Measurements from ENCODE around the gene C19orf33. TPM values are rescaled to one million over a fixed set of nuclear protein-coding genes. Genes with fewer than 3 reads are reported as not detected.
A peak's percentile ranks its signal among the peaks of the same experiment; 100 is the strongest.

The C19orf33 gene
- total and polyA plus RNA-seq, 2 of the 8 experiments (the other 6 are each of a cell fraction or from before 2014, with no cell fraction given), result 6.0 to 36.0 TPM

DNA sequence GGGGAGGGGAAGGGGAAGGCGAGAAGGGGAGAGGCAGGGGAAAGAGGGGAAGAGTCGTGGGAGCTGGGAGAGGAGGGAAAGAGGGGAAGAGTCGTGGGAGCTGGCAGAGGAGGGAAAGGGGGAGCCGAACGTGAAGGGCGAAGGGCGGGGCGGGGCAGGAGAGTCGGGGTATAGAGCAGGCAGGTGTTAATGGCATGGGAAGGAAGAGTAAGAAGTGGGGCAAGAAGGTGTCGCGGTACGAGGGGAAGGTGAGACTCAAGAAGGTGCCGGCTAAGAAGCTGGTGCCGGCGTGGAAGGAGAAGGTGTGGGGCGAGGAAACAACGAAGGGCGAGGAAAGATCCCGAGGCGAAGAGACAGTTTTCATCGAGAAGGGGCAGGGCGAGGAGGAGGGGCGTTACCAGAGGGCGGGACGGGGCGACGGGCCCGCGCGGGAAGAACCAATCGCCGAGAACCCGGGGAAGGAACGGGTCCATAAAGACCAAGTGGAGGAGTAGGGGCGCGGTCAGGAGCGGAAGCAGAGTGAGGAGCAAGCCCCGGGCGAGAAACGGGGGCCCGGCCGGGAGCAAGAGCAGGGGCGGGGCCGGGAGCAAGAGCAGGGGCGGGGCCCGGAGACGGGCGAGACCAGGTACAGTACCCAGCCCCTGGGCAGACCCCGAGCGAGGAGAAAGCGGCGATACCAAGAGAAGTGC lies 32.0 kb downstream of the C19orf33 start:
- peaks cover 0 to 5% (median 4%) of the 10 kb centered on the region in 4 experiments; a peak in 5 of 7 replicates for H3K4me1 ChIP-seq (replicated peaks in 1 of 4; ENCODE audit: control insufficient read depth in 3 of 4, insufficient read depth in 4 of 4, low read length in 3 of 4)
- no peaks in the 10 kb centered on the region for H3K9me3 ChIP-seq (ENCODE audit: insufficient read depth in 2 of 2, low read depth in 1 of 2, low read length in 1 of 2)
- peak overlapping the region; percentile 66 to 86 (median 75) for H3K4me3 ChIP-seq (ENCODE audit: extremely low read depth in 1 of 4, insufficient read depth in 2 of 4, low read depth in 3 of 4, low read length in 4 of 4)
- H2BK20ac ChIP-seq (ENCODE audit: low read length), result no peak overlapping the region
- H3K23me2 ChIP-seq (ENCODE audit: low read depth, low read length), result peaks cover 12% of the 10 kb centered on the region
- no peaks in the 10 kb centered on the region for H4K20me1 ChIP-seq (replicated peaks in 1 of 2; ENCODE audit: control insufficient read depth in 1 of 2, insufficient read depth in 2 of 2, low read length in 2 of 2)
- no peak overlapping the region for H4K5ac ChIP-seq (ENCODE audit: insufficient read length, low read depth, low read length)
- peak overlapping the region; percentile 75 for H3K18ac ChIP-seq (ENCODE audit: extremely low read depth, low read length)
- CTCF ChIA-PET (ENCODE audit: partially characterized antibody), result interaction anchor here (0.7 to 6.7 kb wide), 18 partner anchors 9 to 106 kb away, joined by 3 to 100 read pairs (median 4); partner anchors contain the start of genes C19orf33, KCNK6 and PSMD8
- TF ChIP-seq SP1 (IDR thresholded peaks at IDR 0.05; ENCODE audit: low read depth, low read length) (peak; percentile 51; the same call in 1 of the 2 replicates), BACH1 (IDR thresholded peaks at IDR 0.05; ENCODE audit: low read length) (peak; percentile 60), HDAC2 (IDR thresholded peaks at IDR 0.05; ENCODE audit: borderline replicate concordance in 1 of 2, low read depth in 2 of 2, low read length in 2 of 2) (peak in 1 of 2 experiments; percentile 66; a peak in 2 of 4 replicates), HDAC6 (IDR thresholded peaks at IDR 0.05; ENCODE audit: low read depth, low read length) (no peak), POLR2A (IDR thresholded peaks at IDR 0.05; ENCODE audit: control extremely low read depth in 1 of 2, low read depth in 2 of 2, low read length in 2 of 2) (no peak), RBBP5 (IDR thresholded peaks at IDR 0.05; ENCODE audit: borderline replicate concordance, low read depth, low read length) (0 out of 2 replicates have a peak, but pooled peaks have one; percentile 39)
- TF ChIP-seq, protein P1, sequence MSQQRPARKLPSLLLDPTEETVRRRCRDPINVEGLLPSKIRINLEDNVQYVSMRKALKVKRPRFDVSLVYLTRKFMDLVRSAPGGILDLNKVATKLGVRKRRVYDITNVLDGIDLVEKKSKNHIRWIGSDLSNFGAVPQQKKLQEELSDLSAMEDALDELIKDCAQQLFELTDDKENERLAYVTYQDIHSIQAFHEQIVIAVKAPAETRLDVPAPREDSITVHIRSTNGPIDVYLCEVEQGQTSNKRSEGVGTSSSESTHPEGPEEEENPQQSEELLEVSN (IDR thresholded peaks at IDR 0.05), result 0 out of 2 replicates have a peak, but pooled peaks have one; percentile 11
- no peak overlapping the region for H2AK5ac ChIP-seq (ENCODE audit: low read depth, low read length)
- H3K4me2 ChIP-seq (ENCODE audit: insufficient read depth in 1 of 2, low read depth in 2 of 2, low read length in 2 of 2), result peak overlapping the region; percentile 92 to 96
- no peaks in the 10 kb centered on the region for H3K79me2 ChIP-seq (ENCODE audit: control insufficient read depth in 1 of 2, insufficient read depth in 2 of 2, low read length in 2 of 2)
- no peak overlapping the region for H3K4ac ChIP-seq (replicated peaks; ENCODE audit: insufficient read length, low read depth, low read length)
- H3K27me3 ChIP-seq (replicated peaks in 1 of 4; ENCODE audit: control insufficient read depth in 3 of 4, extremely low read depth in 1 of 4, insufficient read depth in 3 of 4, low read length in 3 of 4), result no peaks in the 10 kb centered on the region
- H3K9ac ChIP-seq (replicated peaks in 1 of 4; ENCODE audit: extremely low read depth in 1 of 4, low read depth in 3 of 4, low read length in 3 of 4), result no peak overlapping the region; a peak in 3 of 7 replicates
- DNase-seq (ENCODE audit: low read depth in 1 of 2, low spot score in 2 of 2), result peak; percentile 79 to 92
- H3K27ac ChIP-seq (ENCODE audit: low read depth, low read length), result no peak overlapping the region
- H3K79me1 ChIP-seq (ENCODE audit: low read depth, low read length), result no peaks in the 10 kb centered on the region
- H2AFZ ChIP-seq (ENCODE audit: low read length), result peak overlapping the region; percentile 53; the same call in 1 of the 2 replicates
- H3K36me3 ChIP-seq (ENCODE audit: control insufficient read depth in 2 of 4, insufficient read depth in 4 of 4, low read length in 3 of 4), result no peaks in the 10 kb centered on the region
- no peak overlapping the region for H2BK12ac ChIP-seq (ENCODE audit: low read depth, low read length)
- no peak overlapping the region for H3K14ac ChIP-seq (ENCODE audit: insufficient read length)
- no peak overlapping the region for H3K23ac ChIP-seq (ENCODE audit: insufficient read length)
- no peak for FAIRE-seq
- H2BK120ac ChIP-seq (replicated peaks; ENCODE audit: low read depth, low read length), result no peak overlapping the region
- WGBS, 2 experiments (ENCODE audit: extremely low coverage in 1 of 2, insufficient coverage in 1 of 2, insufficient read length in 1 of 2, insufficient replicate concordance in 2 of 2, low coverage in 1 of 2, low lambda C conversion rate in 2 of 2, missing lambda C conversion rate in 1 of 2), result 2% methylated on average over 25 of the region's 52 CpGs; no CpG with 5 or more reads in 1 of the 2 experiments
- POLR2A ChIA-PET (ENCODE audit: partially characterized antibody), result interaction anchor here (0.7 to 2.0 kb wide), 5 partner anchors 12 to 93 kb away, joined by 3 to 10 read pairs (median 4); partner anchors contain the start of genes C19orf33, PSMD8 and SPINT2
- 0 out of 2 replicates have a peak overlapping the region, but pooled peaks have one; percentile 73 for H2BK5ac ChIP-seq (ENCODE audit: low read depth, low read length)
- peak overlapping the region; percentile 71; the same call in 1 of the 2 replicates for H4K8ac ChIP-seq (ENCODE audit: extremely low read depth, insufficient read depth, low read length)
- H3K56ac ChIP-seq (replicated peaks; ENCODE audit: insufficient read length, low read depth, low read length), result no peak overlapping the region
- no peak overlapping the region for H4K91ac ChIP-seq (replicated peaks; ENCODE audit: insufficient read length, low read length)
- H2BK15ac ChIP-seq (ENCODE audit: low read length), result no peak overlapping the region

All from H1 (cell line).